ENCODE measurements around the gene ZNF451.
"Not testable (repeated sequence)": the region's sequence is repeated elsewhere in the genome, so short reads cannot be mapped to it uniquely, and the experiment has no call there.

ZNF451 gene

DNA sequence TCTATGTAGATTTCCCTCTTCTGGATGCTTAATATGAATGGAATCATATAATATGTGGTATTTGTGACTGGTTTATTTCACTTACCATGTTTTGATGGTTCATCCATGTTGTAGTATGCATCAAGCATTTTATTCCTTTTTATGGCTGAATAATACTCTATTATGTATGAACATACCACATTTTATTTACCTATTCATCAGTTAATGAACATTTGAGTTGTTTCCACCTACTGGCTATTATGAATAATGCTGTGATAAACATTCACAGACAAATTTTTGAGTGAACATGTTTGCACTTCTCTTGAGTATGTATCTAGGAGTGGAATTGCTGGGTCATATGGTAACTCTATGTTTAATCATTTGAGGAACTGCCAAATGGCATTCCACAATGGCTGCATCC is 14.9 kb upstream of the ZNF451 start:
- H3K4me3 Mint-ChIP-seq: no peak overlapping the region
- H3K27me3 Mint-ChIP-seq: no peaks in the 10 kb centered on the region
- H3K4me1 Mint-ChIP-seq (ENCODE audit: low read depth): no peaks in the 10 kb centered on the region
- no peak overlapping the region for H3K27ac Mint-ChIP-seq
- no peaks in the 10 kb centered on the region for H3K9me3 Mint-ChIP-seq (ENCODE audit: low read depth)
- H3K36me3 Mint-ChIP-seq: peaks cover 8% of the 10 kb centered on the region

DNA sequence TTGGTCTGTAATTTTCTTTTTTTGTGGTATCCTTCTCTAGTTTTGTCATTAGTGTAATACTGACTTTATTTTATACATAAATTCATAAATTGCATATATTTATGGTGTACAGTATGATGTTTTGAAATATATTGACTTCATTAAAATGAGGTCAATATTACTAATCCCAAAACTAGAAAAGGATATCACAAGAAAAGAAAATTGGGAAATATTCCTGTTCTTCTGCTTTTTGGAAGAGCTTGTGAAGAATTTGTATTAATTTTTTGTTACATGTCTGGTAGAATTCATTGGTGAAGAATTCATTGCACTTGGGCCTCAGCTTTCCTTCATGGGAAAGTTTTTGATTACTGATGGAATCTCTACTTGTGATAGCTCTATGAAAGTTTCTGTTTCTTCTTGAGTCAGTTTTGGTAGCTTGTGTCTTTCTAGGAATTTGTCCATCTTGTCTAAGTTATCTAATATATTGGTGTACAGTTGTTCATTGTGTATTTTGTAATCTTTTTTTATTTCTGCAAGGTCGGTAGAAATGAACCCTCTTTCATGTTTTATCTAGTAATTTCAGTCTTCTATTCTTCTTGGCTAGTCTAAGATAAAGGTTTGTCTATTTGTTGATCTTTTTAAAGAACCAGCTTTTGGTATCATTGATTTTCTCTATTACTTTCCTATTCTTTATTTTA is 11.3 kb upstream of the ZNF451 start:
- H3K9me3 Mint-ChIP-seq (ENCODE audit: low read depth): peaks cover 4% of the 10 kb centered on the region
- no peak overlapping the region for H3K27ac Mint-ChIP-seq
- no peaks in the 10 kb centered on the region for H3K27me3 Mint-ChIP-seq
- no peaks in the 10 kb centered on the region for H3K4me1 Mint-ChIP-seq (ENCODE audit: low read depth)
- peaks cover 14% of the 10 kb centered on the region for H3K36me3 Mint-ChIP-seq
- H3K4me3 Mint-ChIP-seq: no peak overlapping the region

- Mint-ChIP-seq H3K27ac (no peak overlapping the region), H3K36me3 (peaks cover 3% of the 10 kb centered on the region), H3K4me1 (ENCODE audit: low read depth) (peaks cover 6% of the 10 kb centered on the region), H3K9me3 (ENCODE audit: low read depth) (peaks cover 2% of the 10 kb centered on the region), H3K4me3 (no peak overlapping the region), H3K27me3 (no peaks in the 10 kb centered on the region)
These were observed 4.5 kb upstream of the ZNF451 start for GRCh38 chr6:57085471-57085870.

- H3K4me1 Mint-ChIP-seq (ENCODE audit: low read depth): peaks cover 13% of the 10 kb centered on the region
- no peaks in the 10 kb centered on the region for H3K9me3 Mint-ChIP-seq (ENCODE audit: low read depth)
- no peak overlapping the region for H3K4me3 Mint-ChIP-seq
- no peak overlapping the region for H3K27ac Mint-ChIP-seq
- peaks cover 1% of the 10 kb centered on the region for H3K36me3 Mint-ChIP-seq
- H3K27me3 Mint-ChIP-seq: no peaks in the 10 kb centered on the region
These were observed 3.1 kb upstream of the ZNF451 start for GRCh38 chr6:57086843-57087242.

- Mint-ChIP-seq H3K4me3 (no peak overlapping the region), H3K27me3 (no peaks in the 10 kb centered on the region), H3K4me1 (ENCODE audit: low read depth) (peaks cover 23% of the 10 kb centered on the region), H3K36me3 (peaks cover 5% of the 10 kb centered on the region), H3K27ac (no peak overlapping the region), H3K9me3 (ENCODE audit: low read depth) (no peaks in the 10 kb centered on the region)
These were observed 2.1 kb upstream of the ZNF451 start for GRCh38 chr6:57087916-57088315.

DNA sequence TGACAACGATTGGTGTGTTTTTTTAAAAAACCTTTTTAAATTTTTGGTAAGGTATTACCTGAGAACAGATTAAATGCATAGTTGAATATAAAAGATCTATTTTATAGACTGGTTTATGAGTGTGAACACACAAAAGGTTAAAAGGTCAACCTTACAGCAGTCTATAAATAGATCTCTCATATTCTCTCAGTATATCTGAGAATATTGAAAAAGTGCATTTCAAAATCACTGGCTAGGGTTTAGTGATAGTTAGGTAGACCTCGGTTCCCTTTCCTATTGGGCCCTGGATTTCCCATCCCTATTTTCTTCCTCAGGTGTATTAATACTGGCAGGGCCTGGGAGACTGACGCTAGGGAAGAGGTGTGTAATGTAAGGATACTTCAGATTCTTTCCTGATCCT is 723 bp upstream of the ZNF451 start:
- Mint-ChIP-seq H3K27ac (peak overlapping the region; percentile 93), H3K9me3 (ENCODE audit: low read depth) (no peaks in the 10 kb centered on the region), H3K27me3 (no peaks in the 10 kb centered on the region), H3K4me1 (ENCODE audit: low read depth) (peaks cover 33% of the 10 kb centered on the region), H3K36me3 (peaks cover 10% of the 10 kb centered on the region), H3K4me3 (peak overlapping the region; percentile 91)

GRCh38 chr6:57090458-57091067 is 575 bp downstream of the ZNF451 start:
- Mint-ChIP-seq H3K4me3 (peak overlapping the region; percentile 91), H3K4me1 (ENCODE audit: low read depth) (peaks cover 38% of the 10 kb centered on the region), H3K36me3 (peaks cover 11% of the 10 kb centered on the region)
- H3K9me3 Mint-ChIP-seq (ENCODE audit: low read depth); H3K27me3 Mint-ChIP-seq; H3K27ac Mint-ChIP-seq: not testable (repeated sequence)

DNA sequence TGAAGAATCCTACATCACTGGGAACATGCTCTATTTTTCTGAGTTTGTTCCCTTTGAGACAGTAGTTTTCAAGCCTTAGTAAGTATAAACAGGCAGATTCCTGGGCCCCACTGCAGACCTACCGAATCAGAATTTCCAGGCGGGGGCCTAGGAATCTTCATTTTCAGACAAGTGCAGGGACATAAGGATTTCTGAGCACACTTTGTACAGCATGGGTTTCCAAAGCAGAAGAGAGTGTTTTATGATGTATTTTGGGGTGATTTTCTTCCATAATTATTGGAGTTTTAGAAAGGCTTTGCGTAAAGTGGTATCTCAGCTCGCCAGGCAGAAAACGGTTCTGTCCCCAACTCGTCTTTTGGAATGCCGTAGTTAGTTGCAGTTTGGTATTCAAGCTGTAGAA is 1.4 kb downstream of the ZNF451 start:
- H3K36me3 Mint-ChIP-seq: peaks cover 11% of the 10 kb centered on the region
- H3K9me3 Mint-ChIP-seq (ENCODE audit: low read depth); H3K27me3 Mint-ChIP-seq: not testable (repeated sequence)
- peaks cover 43% of the 10 kb centered on the region for H3K4me1 Mint-ChIP-seq (ENCODE audit: low read depth)
- peak overlapping the region; percentile 84 for H3K4me3 Mint-ChIP-seq
- peak overlapping the region; percentile 54 for H3K27ac Mint-ChIP-seq

- H3K4me3 Mint-ChIP-seq: no peak overlapping the region
- peaks cover 18% of the 10 kb centered on the region for H3K36me3 Mint-ChIP-seq
- peaks cover 54% of the 10 kb centered on the region for H3K4me1 Mint-ChIP-seq (ENCODE audit: low read depth)
- no peak overlapping the region for H3K27ac Mint-ChIP-seq
- H3K27me3 Mint-ChIP-seq: no peaks in the 10 kb centered on the region
- H3K9me3 Mint-ChIP-seq (ENCODE audit: low read depth): no peaks in the 10 kb centered on the region
These were observed 4.7 kb downstream of the ZNF451 start for GRCh38 chr6:57094689-57095088.

DNA sequence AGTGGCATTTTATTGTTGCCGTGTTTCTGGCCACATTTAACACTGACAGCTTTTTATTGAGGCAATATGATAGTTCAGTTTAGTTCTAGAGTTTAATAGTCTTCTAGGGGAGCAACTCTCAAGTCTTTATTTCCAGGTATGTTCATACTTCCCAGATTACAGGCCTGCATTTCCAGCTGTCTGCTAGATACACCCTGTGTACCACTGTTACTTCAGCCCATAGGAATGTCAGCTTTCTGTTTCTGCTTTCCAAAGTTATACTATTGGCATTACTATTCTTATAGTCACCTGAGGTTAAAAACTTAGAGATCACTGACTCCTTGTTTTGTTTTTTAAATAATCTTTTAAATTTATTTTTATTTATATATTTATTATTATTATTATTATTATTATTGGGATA is 7.6 kb downstream of the ZNF451 start:
- no peak overlapping the region for H3K4me3 Mint-ChIP-seq
- H3K4me1 Mint-ChIP-seq (ENCODE audit: low read depth): peaks cover 46% of the 10 kb centered on the region
- H3K9me3 Mint-ChIP-seq (ENCODE audit: low read depth): no peaks in the 10 kb centered on the region
- no peaks in the 10 kb centered on the region for H3K27me3 Mint-ChIP-seq
- H3K36me3 Mint-ChIP-seq: peaks cover 30% of the 10 kb centered on the region
- H3K27ac Mint-ChIP-seq: no peak overlapping the region

GRCh38 chr6:57102976-57103375 is 13.0 kb downstream of the ZNF451 start:
- Mint-ChIP-seq H3K36me3 (peaks cover 30% of the 10 kb centered on the region), H3K9me3 (ENCODE audit: low read depth) (no peaks in the 10 kb centered on the region), H3K27me3 (no peaks in the 10 kb centered on the region), H3K27ac (no peak overlapping the region), H3K4me1 (ENCODE audit: low read depth) (peaks cover 44% of the 10 kb centered on the region), H3K4me3 (no peak overlapping the region)

DNA sequence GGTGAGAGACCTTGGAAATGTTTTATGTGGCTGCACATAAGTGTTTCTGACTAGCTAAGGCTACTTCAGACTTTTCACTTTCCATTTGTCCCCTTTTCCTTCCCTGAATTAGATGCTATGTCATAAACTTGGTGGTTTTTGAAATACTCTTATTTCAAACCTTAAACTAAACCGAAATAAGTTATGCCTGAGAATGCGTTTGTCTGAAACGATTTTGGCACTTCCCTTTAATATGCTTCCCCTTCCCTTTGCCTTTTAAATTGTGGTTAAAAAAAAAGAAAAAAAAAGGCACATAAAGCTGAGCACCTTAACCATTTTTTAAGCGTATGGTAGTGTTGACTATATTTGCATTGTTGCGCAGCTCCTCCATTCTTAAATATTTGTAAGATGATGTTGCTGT is 14.3 kb downstream of the ZNF451 start:
- H3K27ac Mint-ChIP-seq: no peak overlapping the region
- H3K36me3 Mint-ChIP-seq: peaks cover 28% of the 10 kb centered on the region
- no peak overlapping the region for H3K4me3 Mint-ChIP-seq
- no peaks in the 10 kb centered on the region for H3K9me3 Mint-ChIP-seq (ENCODE audit: low read depth)
- no peaks in the 10 kb centered on the region for H3K27me3 Mint-ChIP-seq
- H3K4me1 Mint-ChIP-seq (ENCODE audit: low read depth): peaks cover 49% of the 10 kb centered on the region

DNA sequence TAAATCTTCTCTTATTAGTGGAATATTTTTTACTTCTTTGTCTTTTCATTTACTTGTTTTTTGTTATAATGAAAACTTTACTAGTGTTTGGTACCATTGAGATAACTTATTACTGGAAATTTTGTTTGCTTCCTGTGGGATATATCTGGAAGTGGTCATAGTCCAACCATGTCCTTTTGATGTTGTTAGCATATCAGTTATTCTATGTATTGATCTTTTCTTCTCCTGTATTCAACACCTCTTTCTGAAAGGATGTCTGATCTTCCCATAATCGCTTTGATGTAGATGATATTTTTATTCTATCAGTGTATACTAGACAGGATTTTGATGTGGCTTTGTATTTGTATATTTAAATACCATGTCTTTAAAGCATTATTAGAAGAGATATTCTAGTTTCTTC is 17.0 kb downstream of the ZNF451 start:
- Mint-ChIP-seq H3K36me3 (peaks cover 20% of the 10 kb centered on the region), H3K4me3 (no peak overlapping the region), H3K9me3 (ENCODE audit: low read depth) (no peaks in the 10 kb centered on the region), H3K27me3 (no peaks in the 10 kb centered on the region), H3K4me1 (ENCODE audit: low read depth) (peaks cover 58% of the 10 kb centered on the region), H3K27ac (no peak overlapping the region)

DNA sequence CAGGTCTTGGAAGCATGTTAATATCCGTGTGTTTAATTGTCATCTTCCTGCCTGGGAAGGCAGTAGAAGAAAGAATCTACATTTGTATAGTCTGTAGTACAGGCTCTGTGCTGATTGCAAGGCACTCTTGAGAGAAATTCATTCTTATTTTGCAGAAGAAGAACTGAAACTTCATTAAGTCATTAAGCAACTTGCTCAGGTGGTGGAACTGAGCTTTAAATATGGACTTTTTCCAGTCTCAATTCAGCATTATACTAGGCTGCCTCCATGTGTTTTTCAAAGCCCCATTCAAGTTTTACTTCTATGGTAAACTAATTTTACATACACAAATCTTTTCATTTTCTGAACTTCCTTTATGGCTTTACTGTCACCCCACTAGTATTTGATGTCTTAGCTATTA is 18.7 kb downstream of the ZNF451 start:
- H3K27ac Mint-ChIP-seq: no peak overlapping the region
- H3K4me3 Mint-ChIP-seq: no peak overlapping the region
- peaks cover 17% of the 10 kb centered on the region for H3K36me3 Mint-ChIP-seq
- no peaks in the 10 kb centered on the region for H3K27me3 Mint-ChIP-seq
- H3K9me3 Mint-ChIP-seq (ENCODE audit: low read depth): no peaks in the 10 kb centered on the region
- H3K4me1 Mint-ChIP-seq (ENCODE audit: low read depth): peaks cover 57% of the 10 kb centered on the region

GRCh38 chr6:57109880-57110279 is 19.9 kb downstream of the ZNF451 start:
- H3K27ac Mint-ChIP-seq: no peak overlapping the region
- peaks cover 17% of the 10 kb centered on the region for H3K36me3 Mint-ChIP-seq
- H3K27me3 Mint-ChIP-seq: no peaks in the 10 kb centered on the region
- H3K4me3 Mint-ChIP-seq: no peak overlapping the region
- no peaks in the 10 kb centered on the region for H3K9me3 Mint-ChIP-seq (ENCODE audit: low read depth)
- peaks cover 48% of the 10 kb centered on the region for H3K4me1 Mint-ChIP-seq (ENCODE audit: low read depth)

GRCh38 chr6:57113105-57113504 is 23.1 kb downstream of the ZNF451 start:
- Mint-ChIP-seq H3K9me3 (ENCODE audit: low read depth) (no peaks in the 10 kb centered on the region), H3K27ac (no peak overlapping the region), H3K4me1 (ENCODE audit: low read depth) (peaks cover 40% of the 10 kb centered on the region), H3K27me3 (no peaks in the 10 kb centered on the region), H3K36me3 (peaks cover 13% of the 10 kb centered on the region), H3K4me3 (no peak overlapping the region)

Data from activated naive CD8-positive, alpha-beta T cell (primary cell).